HG03439 (cell line): Measurements from ENCODE around the gene ZNF28.
"Not testable (repeated sequence)": the region's sequence is repeated elsewhere in the genome, so short reads cannot be mapped to it uniquely, and the experiment has no call there.

Experiments
- ATAC-seq: cut with Tn5 transposase; IDR thresholded peaks from one replicate; pipeline ENCODE4 v1.9.1; 2021; ENCODE audit warnings: mild to moderate bottlenecking, moderate library complexity; ENCODE audit not compliant: unreplicated experiment

Gene ZNF28

GRCh38 chr19:52782864-52783263 is 38.6 kb downstream of the ZNF28 start:
- ATAC-seq = not testable (repeated sequence)

- ATAC-seq = no peak
Observed at GRCh38 chr19:52778811-52779210, 42.6 kb downstream of the ZNF28 start.

GRCh38 chr19:52756447-52756846 is 65.0 kb downstream of the ZNF28 start:
- not testable (repeated sequence) for ATAC-seq

DNA sequence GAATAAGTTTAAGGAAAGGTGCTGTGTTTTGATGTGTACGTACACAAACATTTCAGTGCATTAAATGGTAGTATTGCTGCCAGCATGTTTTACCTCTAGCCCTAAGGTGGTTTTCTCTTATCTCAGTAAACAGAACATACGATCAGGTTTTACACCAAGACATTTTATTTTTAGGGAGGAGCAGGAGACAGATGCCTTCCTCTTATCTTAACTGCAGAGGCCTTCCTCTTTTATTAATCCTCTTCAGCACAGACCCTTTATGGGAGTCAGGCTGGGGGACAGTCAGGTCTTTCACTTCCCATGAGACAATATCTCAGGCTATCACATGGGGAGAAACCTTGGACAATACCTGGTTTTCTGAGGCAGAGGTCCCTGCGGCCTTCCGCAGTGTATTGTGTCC is 71.7 kb downstream of the ZNF28 start:
- ATAC-seq = no peak

- ATAC-seq = no peak
Observed at GRCh38 chr19:52748336-52748950, 73.0 kb downstream of the ZNF28 start.
